HG02759 (cell line): ENCODE data around the gene TUBA4A.
A peak's percentile ranks its signal among the peaks of the same experiment; 100 is the strongest.
"Not testable (repeated sequence)": the region's sequence is repeated elsewhere in the genome, so short reads cannot be mapped to it uniquely, and the experiment has no call there.

Source experiments
- ATAC-seq: cut with Tn5 transposase; IDR thresholded peaks from one replicate; pipeline ENCODE4 v1.9.1; 2021; ENCODE audit warnings: mild to moderate bottlenecking, moderate library complexity; ENCODE audit not compliant: unreplicated experiment

TUBA4A gene

GRCh38 chr2:219269362-219270054 lies 15.8 kb upstream of the TUBA4A start:
- no peak for ATAC-seq

GRCh38 chr2:219268294-219268693 lies 14.6 kb upstream of the TUBA4A start:
- no peak for ATAC-seq

GRCh38 chr2:219266886-219267285 lies 13.2 kb upstream of the TUBA4A start:
- ATAC-seq = no peak

- no peak for ATAC-seq
Observed at GRCh38 chr2:219266232-219266631, 12.5 kb upstream of the TUBA4A start.

GRCh38 chr2:219261024-219261855 lies 7.5 kb upstream of the TUBA4A start:
- ATAC-seq = no peak

- not testable (repeated sequence) for ATAC-seq
Observed at GRCh38 chr2:219258942-219259341, 5.2 kb upstream of the TUBA4A start.

- peak; percentile 24 for ATAC-seq
Observed at GRCh38 chr2:219254590-219255201, 978 bp upstream of the TUBA4A start.

- peak; percentile 11 for ATAC-seq
Observed at GRCh38 chr2:219252900-219253752, 592 bp downstream of the TUBA4A start, which contains the start of gene TUBA4B. TSS of gene TUBA4B (plus strand) at chr2:219253243. CDS start at chr2:219253408, 165 bp downstream.

- no peak for ATAC-seq
Observed at GRCh38 chr2:219252570-219252899, 1.2 kb downstream of the TUBA4A start.

- no peak for ATAC-seq
Observed at GRCh38 chr2:219252084-219252483, 1.6 kb downstream of the TUBA4A start.

- ATAC-seq = no peak
Observed at GRCh38 chr2:219251656-219252055, 2.1 kb downstream of the TUBA4A start.

GRCh38 chr2:219250049-219250781 lies 3.5 kb downstream of the TUBA4A start:
- ATAC-seq = no peak

GRCh38 chr2:219249203-219249980 lies 4.3 kb downstream of the TUBA4A start:
- ATAC-seq = peak; percentile 52

GRCh38 chr2:219248845-219249202 lies 4.9 kb downstream of the TUBA4A start:
- no peak for ATAC-seq

GRCh38 chr2:219247678-219248642 lies 5.8 kb downstream of the TUBA4A start:
- no peak for ATAC-seq

GRCh38 chr2:219246559-219246958 lies 7.2 kb downstream of the TUBA4A start:
- ATAC-seq = no peak

- no peak for ATAC-seq
Observed at GRCh38 chr2:219245899-219246230, 7.9 kb downstream of the TUBA4A start.

GRCh38 chr2:219245148-219245898 lies 8.4 kb downstream of the TUBA4A start, which contains the start of the genes GLB1L and STK16:
TSS of gene GLB1L (minus strand) at chr2:219245444. CDS start at chr2:219243573, 1,871 bp downstream.
TSS of gene STK16 (plus strand) at chr2:219245479. CDS start at chr2:219246000, 521 bp downstream.
- peak; percentile 79 for ATAC-seq
